GM18951 (cell line): ENCODE results near the gene NDUFA12.

Source experiments
- POLR2A ChIP-seq: IDR thresholded peaks from 4 replicates; pipeline ENCODE4 v1.6.1; 2011; ENCODE audit warnings: mild to moderate bottlenecking; ENCODE audit not compliant: insufficient read length, insufficient read depth; ENCODE audit errors: extremely low read depth
- in situ Hi-C: fragments of 300-500 bp; cut with MboI; formaldehyde crosslinking; loops from one replicate; pipeline ENCODE4 v1.12.0; 2022; ENCODE audit warnings: low sequenced_read_pairs, mixed read lengths, inconsistent platforms; ENCODE audit not compliant: unreplicated experiment

NDUFA12 gene

DNA sequence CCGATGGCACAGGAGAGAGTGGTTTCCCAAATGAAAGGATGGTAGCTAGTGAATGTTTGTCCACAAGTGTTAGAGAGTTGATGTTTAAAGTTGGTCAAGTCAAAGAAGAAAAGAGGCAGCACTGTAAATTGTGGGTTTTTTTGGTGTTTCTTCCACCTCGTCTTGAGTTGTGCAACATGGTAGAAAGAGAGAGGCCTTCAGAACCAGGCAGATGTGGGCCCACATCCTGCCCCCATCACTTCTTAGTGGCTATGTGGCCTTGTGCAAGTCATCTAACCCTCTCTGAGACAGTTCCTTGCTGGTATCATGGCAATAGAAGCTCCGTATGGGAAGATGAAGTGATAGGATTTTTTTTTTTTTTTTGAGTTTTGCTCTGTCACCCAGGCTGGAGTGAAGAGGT lies 60.8 kb downstream of the NDUFA12 start:
- TF ChIP-seq POLR2A, result no peak
- in situ Hi-C loops, result no loop called here

DNA sequence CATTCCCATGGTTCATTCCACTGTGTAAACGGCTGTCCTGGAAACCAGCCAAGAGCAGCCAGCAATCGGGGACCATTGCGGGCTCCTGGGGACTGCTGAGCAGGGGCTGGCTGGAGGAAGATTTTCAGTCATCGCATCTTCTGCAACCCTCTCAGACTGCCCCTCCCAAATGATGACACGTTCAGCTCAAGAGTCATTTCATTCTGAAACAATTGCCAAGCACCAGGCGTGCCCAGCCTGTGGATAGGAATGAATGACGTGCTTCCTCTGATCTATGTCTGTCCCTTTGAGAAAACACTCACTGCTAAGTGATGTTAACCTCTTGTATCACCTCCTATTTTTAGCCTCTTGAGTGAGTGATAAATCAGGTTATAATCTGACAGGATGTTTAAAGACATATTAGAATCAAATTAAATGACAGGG lies 62.0 kb downstream of the NDUFA12 start:
- no peak for TF ChIP-seq POLR2A
- in situ Hi-C loops, result no loop called here

DNA sequence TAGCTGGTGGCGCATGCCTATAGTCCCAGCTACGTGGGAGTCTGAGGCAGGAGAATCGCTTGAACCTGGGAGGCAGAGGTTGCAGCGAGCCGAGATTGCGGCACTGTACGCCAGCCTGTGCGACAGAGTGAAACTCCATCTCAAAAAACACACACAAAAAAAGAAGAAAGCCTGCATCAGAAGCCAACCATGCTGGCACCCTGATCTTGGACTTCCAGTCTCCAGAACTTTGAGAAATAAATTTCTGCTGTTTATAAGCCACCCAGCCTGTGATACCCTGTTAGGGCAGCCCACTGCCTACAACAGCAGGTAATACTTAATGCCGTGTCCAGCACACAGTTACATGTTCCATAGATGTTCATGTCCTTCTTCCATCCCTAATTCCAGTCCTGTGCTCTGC lies 62.7 kb downstream of the NDUFA12 start:
- in situ Hi-C loops, result no loop called here
- TF ChIP-seq POLR2A, result no peak

DNA sequence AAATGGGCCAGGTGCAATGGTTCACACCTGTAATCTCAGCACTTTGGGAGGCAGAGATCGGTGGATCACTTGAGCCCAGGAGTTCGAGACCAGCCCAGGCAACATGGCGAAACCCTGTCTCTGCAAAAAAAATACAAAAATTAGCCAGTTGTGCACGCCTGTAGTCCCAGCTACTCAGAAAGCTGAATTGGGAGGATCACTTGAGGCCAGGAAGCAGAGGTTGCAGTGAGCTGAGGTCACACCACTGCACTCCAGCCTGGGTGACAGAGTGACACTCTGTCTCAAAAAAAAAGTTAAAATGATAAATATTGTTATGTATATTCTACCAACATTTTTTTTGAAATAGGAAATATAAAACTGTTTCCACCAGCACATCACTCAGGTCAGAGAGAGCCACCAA lies 64.9 kb downstream of the NDUFA12 start:
- no peak for TF ChIP-seq POLR2A
- in situ Hi-C loops, result no loop called here

DNA sequence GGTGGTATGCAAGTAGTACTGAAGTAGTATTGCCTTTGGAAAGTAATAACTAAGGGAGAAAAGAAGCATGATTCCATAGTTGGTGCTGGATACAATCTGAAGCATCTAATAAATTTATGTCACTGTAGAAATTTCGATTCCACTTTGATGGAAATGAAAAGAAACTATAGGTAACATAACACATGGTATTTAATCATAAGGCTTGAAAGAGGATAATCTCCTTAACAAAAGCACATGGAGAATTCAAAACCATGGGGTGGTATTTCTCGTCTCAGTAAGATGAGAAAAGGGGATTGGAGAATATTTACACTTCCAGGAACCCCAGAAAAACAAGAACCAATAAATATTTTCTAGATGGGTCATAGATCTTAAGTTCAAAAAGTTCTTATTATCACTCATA lies 72.7 kb downstream of the NDUFA12 start:
- in situ Hi-C loops, result no loop called here
- no peak for TF ChIP-seq POLR2A

DNA sequence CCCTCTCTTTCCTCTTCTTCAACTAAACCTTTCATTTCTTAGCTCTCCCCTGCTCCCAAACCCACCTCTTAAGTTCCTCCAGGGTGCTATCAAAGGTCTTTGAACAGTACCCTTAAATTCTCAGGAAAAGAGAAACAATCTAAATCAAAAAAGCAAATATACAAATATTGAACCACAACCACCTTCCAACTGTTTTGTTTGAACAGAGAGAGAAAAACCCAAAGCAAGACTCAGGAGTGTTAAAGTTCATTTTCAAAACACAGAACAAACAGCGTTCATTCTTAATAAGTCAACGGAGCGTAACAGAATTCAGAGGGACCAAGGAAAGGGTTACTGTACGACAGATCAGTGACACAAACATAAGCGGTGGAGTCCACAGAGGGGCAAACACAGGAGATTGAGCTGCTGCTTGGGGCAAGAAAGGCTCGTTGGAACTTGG lies 73.3 kb downstream of the NDUFA12 start:
- TF ChIP-seq POLR2A, result no peak
- in situ Hi-C loops, result no loop called here

DNA sequence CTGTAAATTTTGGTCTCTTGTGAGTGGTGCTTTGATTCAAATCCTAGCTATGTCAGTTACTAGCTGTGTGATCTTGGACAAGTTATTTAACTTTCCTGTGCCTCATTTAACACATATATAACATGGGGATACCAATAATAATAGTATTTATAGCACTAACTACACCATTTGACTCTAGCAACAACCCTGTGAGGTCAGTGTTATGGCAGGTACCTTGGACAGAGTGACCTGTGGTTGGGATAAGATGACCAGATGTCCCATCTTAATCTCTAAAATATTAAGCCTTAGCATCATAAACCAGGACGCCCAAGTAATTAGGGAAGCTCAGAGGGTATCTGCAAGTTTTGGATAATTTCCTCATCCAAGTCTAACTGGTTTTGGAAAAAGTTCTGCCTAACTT lies 73.7 kb downstream of the NDUFA12 start:
- TF ChIP-seq POLR2A, result no peak
- in situ Hi-C loops, result no loop called here

DNA sequence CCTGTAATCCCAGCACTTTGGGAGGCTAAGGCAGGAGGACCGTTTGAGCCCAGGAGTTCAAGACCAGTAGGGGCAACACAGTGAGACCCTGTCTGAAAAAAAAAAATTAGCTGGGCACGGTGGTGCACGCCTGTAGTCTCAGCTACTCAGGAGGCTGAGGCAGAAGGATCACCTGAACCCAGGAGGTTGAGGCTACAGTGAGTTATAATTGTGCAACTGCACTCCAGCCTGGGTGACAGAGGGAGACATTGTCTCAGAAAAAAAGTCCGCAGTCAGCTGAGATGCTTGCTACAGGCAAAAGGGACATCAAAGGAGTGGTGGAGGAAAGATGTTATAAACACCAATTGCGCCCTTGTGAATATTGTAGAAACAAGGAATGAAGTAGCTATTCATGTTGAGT lies 77.8 kb downstream of the NDUFA12 start:
- in situ Hi-C loops, result no loop called here
- no peak for TF ChIP-seq POLR2A

DNA sequence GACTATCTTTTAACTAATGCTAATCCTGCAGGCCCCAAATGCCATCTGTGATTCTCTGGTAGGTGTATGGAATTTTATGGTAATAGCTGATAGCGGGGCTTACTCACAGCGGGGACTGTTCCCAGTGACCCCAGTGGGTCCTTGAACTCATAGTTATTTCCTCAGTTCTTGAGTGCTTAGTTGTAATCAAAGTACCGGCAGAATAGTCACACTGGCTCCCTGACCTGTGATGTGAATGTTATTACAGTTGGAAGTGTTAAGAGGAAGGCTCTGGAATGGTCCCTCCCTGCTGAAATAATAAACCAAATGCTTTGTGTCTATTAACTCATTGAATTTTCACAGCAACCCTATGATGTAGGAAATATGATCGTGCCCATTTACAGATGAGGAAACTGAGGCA lies 78.3 kb downstream of the NDUFA12 start:
- in situ Hi-C loops, result no loop called here
- no peak for TF ChIP-seq POLR2A

DNA sequence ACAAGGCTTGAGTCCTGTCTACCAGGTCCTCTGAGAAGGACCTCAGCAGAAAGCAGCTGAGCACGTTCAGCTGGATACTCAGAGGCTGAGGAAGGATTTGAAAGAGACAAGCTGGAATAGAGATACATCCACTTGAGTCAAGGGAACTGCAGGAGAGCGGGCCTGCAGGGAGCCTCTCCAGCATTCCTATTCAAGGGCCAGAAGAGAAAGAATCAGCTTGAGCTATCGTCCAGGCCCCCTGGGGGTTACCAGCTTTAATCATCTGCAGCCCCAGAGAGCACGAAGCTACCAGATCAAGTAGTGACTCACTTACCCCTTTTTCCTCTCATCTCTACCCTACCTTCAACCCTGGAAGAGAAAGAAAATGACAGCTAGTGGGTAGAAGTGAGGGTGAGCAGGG lies 80.9 kb downstream of the NDUFA12 start:
- no peak for TF ChIP-seq POLR2A
- in situ Hi-C loops, result no loop called here
